ENCODE results near the gene SRPK2.
"Not testable (repeated sequence)": the region's sequence is repeated elsewhere in the genome, so short reads cannot be mapped to it uniquely, and the experiment has no call there.

The SRPK2 gene

DNA sequence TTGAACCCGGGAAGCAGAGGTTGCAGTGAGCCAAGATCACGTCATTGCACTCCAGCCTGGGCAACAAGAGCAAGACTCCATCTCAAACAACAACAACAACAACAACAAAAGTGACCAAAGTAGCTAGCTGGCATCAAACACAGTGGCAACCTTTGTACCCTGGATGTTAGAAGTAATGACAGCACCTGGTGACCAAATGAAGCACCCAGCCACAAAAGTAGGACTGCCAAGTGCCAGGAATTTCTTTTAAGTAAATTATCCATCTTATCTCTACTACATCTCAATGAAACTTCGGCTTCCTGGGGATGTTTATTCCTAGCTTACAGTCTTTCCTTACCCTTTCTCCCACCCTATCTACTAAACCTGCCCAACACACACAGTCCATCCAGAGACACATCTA lies 18.8 kb downstream of the SRPK2 start:
- no peak for DNase-seq

- no peak for DNase-seq
Observed at GRCh38 chr7:105367458-105367857, 21.3 kb downstream of the SRPK2 start.

GRCh38 chr7:105365541-105366534 lies 22.9 kb downstream of the SRPK2 start:
- no peak for DNase-seq

DNA sequence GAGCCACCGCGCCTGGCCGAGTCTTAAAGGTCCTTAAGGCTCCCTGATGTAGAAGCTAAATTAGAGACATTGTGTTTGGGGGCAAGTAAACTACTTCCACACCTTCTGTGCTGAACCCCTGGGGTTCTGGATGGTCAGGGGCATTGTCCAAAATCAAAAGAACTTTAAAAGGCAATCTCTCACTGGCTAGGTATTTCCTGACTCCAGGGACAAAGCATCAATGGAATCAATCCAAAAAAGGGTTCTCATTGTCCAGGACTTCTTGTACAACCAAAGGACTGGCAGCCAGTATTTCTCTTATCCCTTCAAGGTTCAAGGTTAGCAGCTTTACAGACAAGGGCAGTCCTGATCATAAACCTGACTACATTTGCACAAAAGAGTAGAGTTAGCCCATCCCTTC lies 24.0 kb downstream of the SRPK2 start:
- no peak for DNase-seq

DNA sequence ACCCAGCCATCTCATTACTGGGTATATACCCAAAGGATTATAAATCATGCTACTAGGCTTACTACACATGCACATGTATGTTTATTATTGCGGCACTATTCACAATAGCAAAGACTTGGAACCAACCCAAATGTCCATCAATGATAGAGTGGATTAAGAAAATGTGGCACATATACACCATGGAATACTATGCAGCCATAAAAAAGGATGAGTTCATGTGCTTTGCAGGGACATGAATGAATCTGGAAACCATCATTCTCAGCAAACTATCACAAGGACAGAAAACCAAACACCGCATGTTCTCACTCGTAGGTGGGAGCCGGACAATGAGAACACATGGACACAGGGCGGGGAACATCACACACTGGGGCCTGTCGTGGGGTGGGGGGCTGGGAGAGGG lies 25.1 kb downstream of the SRPK2 start:
- not testable (repeated sequence) for DNase-seq

- not testable (repeated sequence) for DNase-seq
Observed at GRCh38 chr7:105362685-105363084, 26.0 kb downstream of the SRPK2 start.

DNA sequence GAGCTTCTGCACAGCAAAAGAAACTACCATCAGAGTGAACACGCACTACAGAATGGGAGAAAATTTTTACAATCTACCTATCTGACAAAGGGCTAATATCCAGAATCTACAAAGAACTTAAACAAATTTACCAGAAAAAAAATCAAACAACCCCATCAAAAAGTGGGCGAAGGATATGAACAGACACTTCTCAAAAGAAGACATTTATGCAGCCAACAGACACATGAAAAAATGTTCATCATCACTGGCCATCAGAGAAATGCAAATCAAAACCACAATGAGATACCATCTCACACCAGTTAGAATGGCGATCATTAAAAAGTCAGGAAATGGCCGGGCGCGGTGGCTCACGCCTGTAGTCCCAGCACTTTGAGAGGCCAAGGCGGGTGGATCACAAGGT lies 26.7 kb downstream of the SRPK2 start:
- not testable (repeated sequence) for DNase-seq

GRCh38 chr7:105360149-105360548 lies 28.6 kb downstream of the SRPK2 start:
- DNase-seq = not testable (repeated sequence)

DNA sequence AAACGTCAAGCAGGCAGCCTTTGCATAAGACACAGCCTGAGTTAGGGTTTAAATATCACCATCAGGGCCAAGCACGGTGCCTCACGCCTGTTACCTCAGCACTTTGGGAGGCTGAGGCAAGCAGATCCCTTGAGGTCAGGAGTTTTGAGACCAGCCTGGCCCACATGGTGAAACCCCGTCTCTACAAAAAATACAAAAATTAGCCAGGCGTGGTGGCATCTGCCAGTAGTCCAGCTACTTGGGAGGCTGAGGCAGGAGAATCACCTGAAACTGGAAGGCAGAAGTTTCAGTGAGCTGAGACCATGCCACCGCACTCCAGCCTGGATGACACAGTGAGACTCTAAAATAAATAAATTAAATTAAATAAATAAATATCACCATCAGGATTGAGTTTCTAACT lies 33.0 kb downstream of the SRPK2 start:
- no peak for DNase-seq

DNA sequence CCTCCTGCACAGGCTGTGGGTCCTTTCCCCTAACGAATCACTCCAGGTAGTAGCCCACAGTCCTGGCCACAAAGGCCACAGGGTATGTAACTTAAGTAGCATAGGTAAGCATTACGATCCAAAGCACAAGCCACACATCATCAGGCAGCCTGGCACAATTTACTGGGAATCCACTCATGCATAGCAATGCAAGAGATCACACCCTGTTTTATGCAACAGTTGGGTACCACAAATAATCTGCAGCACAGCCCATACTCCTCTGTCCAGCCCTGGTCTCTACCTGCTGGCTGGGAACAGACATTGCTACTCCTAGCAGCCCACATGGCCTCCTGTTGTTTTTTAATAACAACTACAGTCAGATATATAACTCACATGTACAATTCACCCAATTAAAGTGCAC lies 34.3 kb downstream of the SRPK2 start:
- no peak for DNase-seq

DNA sequence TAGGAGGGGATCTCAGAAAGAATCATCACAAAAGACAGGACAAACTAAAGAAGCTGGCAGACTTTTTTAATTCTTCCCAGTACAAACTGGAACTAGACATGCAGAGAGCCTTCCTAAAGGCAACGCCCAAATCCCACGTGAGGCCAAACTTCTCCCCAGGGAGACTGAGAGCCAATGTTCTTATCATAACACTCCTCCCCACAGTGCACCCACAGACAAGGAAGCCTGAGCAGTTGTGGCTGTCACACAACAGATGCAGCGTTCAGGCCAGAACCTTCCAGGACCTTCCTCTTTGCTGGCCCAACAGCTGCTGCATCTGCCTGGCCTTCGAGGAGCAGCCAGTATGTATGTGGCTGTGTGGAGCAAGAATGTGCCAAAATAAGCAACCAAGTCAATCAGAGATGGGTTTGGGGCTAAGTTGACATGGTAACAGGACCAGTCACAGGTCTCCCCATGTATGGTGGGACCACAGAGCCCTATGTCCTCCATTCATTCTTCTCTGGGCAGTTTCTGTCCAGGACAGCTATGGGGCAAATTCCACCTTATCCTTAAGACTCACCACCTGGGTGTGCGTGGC lies 34.9 kb downstream of the SRPK2 start:
- no peak for DNase-seq

DNA sequence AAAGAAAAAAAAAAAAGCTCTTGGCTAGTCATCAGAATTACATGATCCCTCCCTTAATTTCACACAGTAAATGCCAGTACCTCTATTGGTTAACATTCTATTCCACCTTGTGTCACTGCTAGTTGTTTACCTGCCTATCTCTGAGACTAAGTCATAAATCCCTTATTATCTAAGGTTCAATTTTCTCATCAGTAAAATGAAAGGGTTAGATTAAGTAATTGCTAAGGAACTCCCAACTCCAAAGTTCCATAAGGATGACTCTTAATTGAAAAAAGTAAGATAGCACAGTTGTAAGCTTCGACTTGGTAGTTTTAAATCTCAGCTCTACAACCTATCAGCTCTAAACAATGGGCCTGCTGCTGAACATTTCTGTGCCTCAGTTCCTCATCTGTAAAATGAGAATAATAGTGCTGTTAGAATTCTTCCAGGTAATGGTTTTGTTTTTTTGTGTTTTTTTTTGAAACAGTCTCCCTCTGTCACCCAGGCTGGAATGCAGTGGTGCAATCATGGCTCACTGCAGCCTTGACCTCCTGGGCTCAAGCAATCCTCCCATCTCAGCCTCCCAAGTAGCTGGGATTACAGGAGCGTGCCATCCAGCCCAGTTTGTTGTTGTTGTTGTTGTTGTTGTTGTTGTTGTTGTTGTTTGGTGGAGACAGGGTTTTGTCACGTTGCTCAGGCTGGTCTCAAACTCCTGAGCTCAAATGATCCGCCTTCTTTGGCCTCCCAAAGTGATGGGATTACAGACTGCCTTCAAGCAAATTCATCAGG lies 35.6 kb downstream of the SRPK2 start:
- DNase-seq = no peak

- peak; percentile 11 for DNase-seq
Observed at GRCh38 chr7:105352018-105352612, 36.6 kb downstream of the SRPK2 start.

GRCh38 chr7:105350906-105351305 lies 37.8 kb downstream of the SRPK2 start:
- no peak for DNase-seq

- not testable (repeated sequence) for DNase-seq
Observed at GRCh38 chr7:105348177-105348576, 40.5 kb downstream of the SRPK2 start.

GRCh38 chr7:105346593-105347322 lies 42.0 kb downstream of the SRPK2 start:
- no peak for DNase-seq

- no peak for DNase-seq
Observed at GRCh38 chr7:105346138-105346537, 42.6 kb downstream of the SRPK2 start.

- DNase-seq = no peak
Observed at GRCh38 chr7:105345725-105346124, 43.0 kb downstream of the SRPK2 start.

- no peak for DNase-seq
Observed at GRCh38 chr7:105345003-105345402, 43.7 kb downstream of the SRPK2 start.

- DNase-seq = no peak
Observed at GRCh38 chr7:105339404-105340323, 49.1 kb downstream of the SRPK2 start.

DNA sequence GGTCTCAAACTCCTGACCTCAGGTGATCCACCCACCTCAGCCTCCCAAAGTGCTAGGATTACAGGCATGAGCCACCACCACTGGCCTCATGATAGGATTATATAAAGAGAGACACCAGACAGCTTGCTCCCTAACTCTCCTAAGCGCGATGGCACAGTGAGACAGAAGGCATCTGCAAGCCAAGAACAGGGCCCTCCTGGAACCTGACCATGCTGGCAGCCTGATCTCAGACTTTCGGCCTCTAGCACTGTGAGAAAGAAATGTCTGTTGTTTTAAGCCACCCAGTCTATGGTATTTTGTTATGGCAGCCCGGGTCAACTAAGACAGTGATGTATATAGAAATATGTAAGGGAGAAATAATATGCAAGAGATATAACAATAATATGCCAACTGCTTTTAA lies 51.2 kb downstream of the SRPK2 start:
- DNase-seq = no peak
